Testis (tissue), 2 donors: ENCODE results near the gene DAP.

Source experiments
- POLR2A ChIP-seq: fragments of 450-650 bp; IDR thresholded peaks from one replicate; pipeline ENCODE4 v1.6.1; 2017; ENCODE audit warnings: antibody characterized with exemption, mild to moderate bottlenecking, moderate library complexity
- TF ChIP-seq, protein P1 (sequence below), 3 experiments: fragments of 450-650 bp in 2 of 3; fragments of 200-600 bp in 1 of 3; sonication (generic) in 1 of 3; IDR thresholded peaks; one replicate each; pipeline ENCODE4 v1.5.1; 2016 to 2019; ENCODE audit warnings: antibody characterized with exemption in 3 of 3, mild to moderate bottlenecking in 2 of 3, moderate library complexity in 1 of 3

DNA sequence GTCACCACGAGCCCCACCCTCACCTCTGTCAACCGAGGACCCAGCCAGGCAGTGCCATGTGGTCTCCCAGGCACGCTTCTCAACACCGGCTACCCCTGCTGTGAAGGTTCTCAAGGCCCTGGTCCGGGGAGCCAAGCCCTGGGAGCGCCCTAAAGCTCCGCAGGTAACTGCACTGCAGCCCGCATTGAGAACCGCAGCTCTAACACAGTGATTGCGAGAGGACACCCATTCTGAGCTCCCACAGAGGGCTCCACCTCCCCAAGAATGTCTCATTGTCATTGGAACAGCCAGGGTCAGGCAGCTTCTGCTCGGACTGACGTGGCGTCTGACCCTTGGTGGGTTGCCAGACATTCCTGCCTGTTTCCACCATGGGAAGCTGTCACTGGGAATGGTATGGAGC lies 108.9 kb downstream of the DAP start:
- no peak for TF ChIP-seq POLR2A
- TF ChIP-seq, protein P1, sequence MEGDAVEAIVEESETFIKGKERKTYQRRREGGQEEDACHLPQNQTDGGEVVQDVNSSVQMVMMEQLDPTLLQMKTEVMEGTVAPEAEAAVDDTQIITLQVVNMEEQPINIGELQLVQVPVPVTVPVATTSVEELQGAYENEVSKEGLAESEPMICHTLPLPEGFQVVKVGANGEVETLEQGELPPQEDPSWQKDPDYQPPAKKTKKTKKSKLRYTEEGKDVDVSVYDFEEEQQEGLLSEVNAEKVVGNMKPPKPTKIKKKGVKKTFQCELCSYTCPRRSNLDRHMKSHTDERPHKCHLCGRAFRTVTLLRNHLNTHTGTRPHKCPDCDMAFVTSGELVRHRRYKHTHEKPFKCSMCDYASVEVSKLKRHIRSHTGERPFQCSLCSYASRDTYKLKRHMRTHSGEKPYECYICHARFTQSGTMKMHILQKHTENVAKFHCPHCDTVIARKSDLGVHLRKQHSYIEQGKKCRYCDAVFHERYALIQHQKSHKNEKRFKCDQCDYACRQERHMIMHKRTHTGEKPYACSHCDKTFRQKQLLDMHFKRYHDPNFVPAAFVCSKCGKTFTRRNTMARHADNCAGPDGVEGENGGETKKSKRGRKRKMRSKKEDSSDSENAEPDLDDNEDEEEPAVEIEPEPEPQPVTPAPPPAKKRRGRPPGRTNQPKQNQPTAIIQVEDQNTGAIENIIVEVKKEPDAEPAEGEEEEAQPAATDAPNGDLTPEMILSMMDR (IDR thresholded peaks at IDR 0.05): no peak
